ENCODE results near the gene TFDP1.

The TFDP1 gene

DNA sequence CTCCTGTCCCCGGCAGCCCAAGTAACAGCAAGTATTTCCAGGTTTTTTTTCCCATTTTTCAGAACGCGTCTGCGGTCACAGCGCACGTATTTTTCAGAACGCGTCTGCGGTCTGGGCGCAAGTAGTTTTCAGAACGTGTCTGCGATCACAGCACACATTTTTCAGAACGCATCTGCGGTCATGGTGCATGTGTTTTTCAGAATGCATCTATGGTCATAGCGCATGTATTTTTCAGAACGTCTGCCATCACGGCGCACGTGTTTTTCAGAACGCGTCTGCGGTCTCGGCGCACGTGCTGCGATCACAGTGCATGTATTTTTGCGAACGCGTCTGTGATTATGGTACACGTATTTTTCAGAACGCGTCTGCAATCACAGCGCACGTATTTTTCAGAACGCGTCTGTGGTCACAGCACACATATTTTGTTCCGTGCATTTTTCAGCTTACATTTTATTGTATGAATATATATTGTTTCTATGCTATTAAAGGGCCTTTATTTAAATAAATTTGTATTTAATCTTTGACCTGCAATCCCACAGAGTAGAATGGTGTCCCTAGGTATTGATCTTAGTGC is 53.7 kb downstream of the TFDP1 start:
- Histone ChIP-seq H3K36me3 (ENCODE audit: insufficient read depth, low read length) (peaks cover 91% of the 10 kb centered on the region), H3K9me3 (ENCODE audit: low read depth, low read length) (no peaks in the 10 kb centered on the region), H3K4me3 (no peak overlapping the region), H3K9ac (ENCODE audit: insufficient read length) (no peak overlapping the region), H3K27ac (no peak overlapping the region)
- no peak for DNase-seq (ENCODE audit: low read depth, low spot score)
- TF ChIP-seq POLR2AphosphoS5 (IDR thresholded peaks at IDR 0.05; ENCODE audit: borderline replicate concordance, low read depth, low read length) (no peak), FOXP2 (optimal IDR thresholded peaks at IDR 0.05; ENCODE audit: control extremely low read depth, extremely low read length, insufficient read depth) (no peak), EZH2 (IDR thresholded peaks at IDR 0.05) (no peak)

DNA sequence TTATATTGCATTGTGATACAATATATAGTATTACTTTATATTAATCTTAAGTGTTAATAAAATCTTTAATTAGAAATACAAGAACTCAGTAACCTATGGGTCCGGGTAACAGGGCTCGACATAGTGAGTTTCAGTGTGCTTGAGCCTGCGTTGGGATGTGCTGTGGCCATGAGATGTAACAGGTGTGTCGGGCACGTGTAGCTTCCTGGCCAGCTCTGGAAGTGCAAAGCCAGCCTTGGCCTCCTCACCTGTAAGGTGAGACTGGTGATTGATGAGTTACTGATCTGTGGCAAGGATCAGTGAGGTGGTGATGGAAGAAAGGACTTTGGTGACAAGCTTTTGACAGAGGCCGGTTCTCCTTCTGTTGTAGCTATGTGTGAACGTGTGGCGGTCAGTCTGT is 54.3 kb downstream of the TFDP1 start:
- TF ChIP-seq EZH2 (IDR thresholded peaks at IDR 0.05) (no peak), POLR2AphosphoS5 (IDR thresholded peaks at IDR 0.05; ENCODE audit: borderline replicate concordance, low read depth, low read length) (no peak), FOXP2 (optimal IDR thresholded peaks at IDR 0.05; ENCODE audit: control extremely low read depth, extremely low read length, insufficient read depth) (no peak)
- no peak overlapping the region for H3K9ac ChIP-seq (ENCODE audit: insufficient read length)
- no peak overlapping the region for H3K4me3 ChIP-seq
- no peak for DNase-seq (ENCODE audit: low read depth, low spot score)
- H3K27ac ChIP-seq: no peak overlapping the region
- H3K36me3 ChIP-seq (ENCODE audit: insufficient read depth, low read length): peaks cover 88% of the 10 kb centered on the region
- no peaks in the 10 kb centered on the region for H3K9me3 ChIP-seq (ENCODE audit: low read depth, low read length)

- H3K4me3 ChIP-seq: no peak overlapping the region
- TF ChIP-seq EZH2 (IDR thresholded peaks at IDR 0.05): no peak
- no peaks in the 10 kb centered on the region for H3K9me3 ChIP-seq (ENCODE audit: low read depth, low read length)
- DNase-seq (ENCODE audit: low read depth, low spot score): no peak
- H3K9ac ChIP-seq (ENCODE audit: insufficient read length): no peak overlapping the region
- peaks cover 79% of the 10 kb centered on the region for H3K36me3 ChIP-seq (ENCODE audit: insufficient read depth, low read length)
- H3K27ac ChIP-seq: no peak overlapping the region
Observed at GRCh38 chr13:113639616-113640262, 55.2 kb downstream of the TFDP1 start.

DNA sequence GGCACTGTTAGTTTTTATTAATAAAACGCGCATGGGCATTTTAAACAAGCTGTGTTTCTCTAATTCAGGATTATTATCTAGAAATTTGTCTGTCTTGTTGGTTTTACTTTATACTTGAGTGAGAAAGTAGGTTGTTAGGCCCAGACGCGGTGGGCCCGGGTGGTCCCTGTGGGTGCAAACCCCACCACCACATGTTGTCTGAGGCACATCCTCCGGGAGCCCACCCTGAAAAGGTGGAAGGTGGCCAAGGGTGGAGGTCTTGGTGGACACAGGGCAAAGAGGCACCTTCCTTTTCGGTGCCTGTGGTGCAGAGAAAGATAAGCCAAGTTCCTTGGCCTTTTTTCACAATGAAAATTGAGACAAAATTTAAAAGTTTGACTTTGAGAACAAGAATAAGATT is 56.9 kb downstream of the TFDP1 start:
- no peaks in the 10 kb centered on the region for H3K9me3 ChIP-seq (ENCODE audit: low read depth, low read length)
- no peak overlapping the region for H3K4me3 ChIP-seq
- no peak overlapping the region for H3K9ac ChIP-seq (ENCODE audit: insufficient read length)
- peaks cover 62% of the 10 kb centered on the region for H3K36me3 ChIP-seq (ENCODE audit: insufficient read depth, low read length)
- H3K27ac ChIP-seq: no peak overlapping the region
- TF ChIP-seq POLR2AphosphoS5 (IDR thresholded peaks at IDR 0.05; ENCODE audit: borderline replicate concordance, low read depth, low read length) (no peak), EZH2 (IDR thresholded peaks at IDR 0.05) (no peak), FOXP2 (optimal IDR thresholded peaks at IDR 0.05; ENCODE audit: control extremely low read depth, extremely low read length, insufficient read depth) (no peak)
- no peak for DNase-seq (ENCODE audit: low read depth, low spot score)

- no peak overlapping the region for H3K4me3 ChIP-seq
- H3K27ac ChIP-seq: no peak overlapping the region
- H3K9me3 ChIP-seq (ENCODE audit: low read depth, low read length): no peaks in the 10 kb centered on the region
- no peak for TF ChIP-seq FOXP2 (optimal IDR thresholded peaks at IDR 0.05; ENCODE audit: control extremely low read depth, extremely low read length, insufficient read depth)
- TF ChIP-seq EZH2 (IDR thresholded peaks at IDR 0.05): no peak
- 0 out of 2 replicates have a peak, but pooled peaks have one; percentile 10 for TF ChIP-seq POLR2AphosphoS5 (IDR thresholded peaks at IDR 0.05; ENCODE audit: borderline replicate concordance, low read depth, low read length)
- H3K9ac ChIP-seq (ENCODE audit: insufficient read length): no peak overlapping the region
- DNase-seq (ENCODE audit: low read depth, low spot score): no peak
- H3K36me3 ChIP-seq (ENCODE audit: insufficient read depth, low read length): peaks cover 51% of the 10 kb centered on the region
Observed at GRCh38 chr13:113642563-113642962, 58.0 kb downstream of the TFDP1 start.

DNA sequence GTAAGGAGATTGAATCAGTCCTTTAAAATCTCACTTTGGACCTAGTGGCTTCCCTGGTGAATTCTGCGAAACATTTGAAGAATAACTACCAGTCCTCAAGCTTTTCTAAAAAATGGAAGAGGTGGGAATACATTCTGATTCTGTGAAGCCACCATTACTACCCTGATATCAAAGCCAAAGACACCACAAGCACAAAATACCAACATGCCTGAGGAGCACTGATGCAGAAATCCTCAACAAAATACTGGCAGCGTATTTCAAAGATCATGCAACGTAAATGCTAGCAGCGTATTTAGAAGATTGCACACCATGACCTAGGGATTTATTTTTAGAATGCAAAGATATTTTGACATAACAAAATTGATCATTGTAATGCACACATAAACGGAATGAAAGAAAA is 59.0 kb downstream of the TFDP1 start:
- TF ChIP-seq EZH2 (IDR thresholded peaks at IDR 0.05): no peak
- no peak for TF ChIP-seq FOXP2 (optimal IDR thresholded peaks at IDR 0.05; ENCODE audit: control extremely low read depth, extremely low read length, insufficient read depth)
- TF ChIP-seq POLR2AphosphoS5 (IDR thresholded peaks at IDR 0.05; ENCODE audit: borderline replicate concordance, low read depth, low read length): no peak
- Histone ChIP-seq H3K9me3 (ENCODE audit: low read depth, low read length) (no peaks in the 10 kb centered on the region), H3K9ac (ENCODE audit: insufficient read length) (no peak overlapping the region), H3K4me3 (no peak overlapping the region), H3K27ac (no peak overlapping the region), H3K36me3 (ENCODE audit: insufficient read depth, low read length) (peaks cover 42% of the 10 kb centered on the region)
- no peak for DNase-seq (ENCODE audit: low read depth, low spot score)

- TF ChIP-seq EZH2 (IDR thresholded peaks at IDR 0.05): no peak
- no peak for TF ChIP-seq FOXP2 (optimal IDR thresholded peaks at IDR 0.05; ENCODE audit: control extremely low read depth, extremely low read length, insufficient read depth)
- no peak for TF ChIP-seq POLR2AphosphoS5 (IDR thresholded peaks at IDR 0.05; ENCODE audit: borderline replicate concordance, low read depth, low read length)
- Histone ChIP-seq H3K9ac (ENCODE audit: insufficient read length) (no peak overlapping the region), H3K9me3 (ENCODE audit: low read depth, low read length) (no peaks in the 10 kb centered on the region), H3K36me3 (ENCODE audit: insufficient read depth, low read length) (peaks cover 31% of the 10 kb centered on the region), H3K4me3 (no peak overlapping the region), H3K27ac (no peak overlapping the region)
- DNase-seq (ENCODE audit: low read depth, low spot score): no peak
Observed at GRCh38 chr13:113644800-113645199, 60.2 kb downstream of the TFDP1 start.

GRCh38 chr13:113645329-113645728 is 60.8 kb downstream of the TFDP1 start:
- no peak for TF ChIP-seq POLR2AphosphoS5 (IDR thresholded peaks at IDR 0.05; ENCODE audit: borderline replicate concordance, low read depth, low read length)
- no peak for TF ChIP-seq EZH2 (IDR thresholded peaks at IDR 0.05)
- no peak for TF ChIP-seq FOXP2 (optimal IDR thresholded peaks at IDR 0.05; ENCODE audit: control extremely low read depth, extremely low read length, insufficient read depth)
- Histone ChIP-seq H3K27ac (peak overlapping the region; percentile 61), H3K36me3 (ENCODE audit: insufficient read depth, low read length) (peaks cover 26% of the 10 kb centered on the region), H3K9ac (ENCODE audit: insufficient read length) (no peak overlapping the region), H3K9me3 (ENCODE audit: low read depth, low read length) (no peaks in the 10 kb centered on the region), H3K4me3 (no peak overlapping the region)
- no peak for DNase-seq (ENCODE audit: low read depth, low spot score)

DNA sequence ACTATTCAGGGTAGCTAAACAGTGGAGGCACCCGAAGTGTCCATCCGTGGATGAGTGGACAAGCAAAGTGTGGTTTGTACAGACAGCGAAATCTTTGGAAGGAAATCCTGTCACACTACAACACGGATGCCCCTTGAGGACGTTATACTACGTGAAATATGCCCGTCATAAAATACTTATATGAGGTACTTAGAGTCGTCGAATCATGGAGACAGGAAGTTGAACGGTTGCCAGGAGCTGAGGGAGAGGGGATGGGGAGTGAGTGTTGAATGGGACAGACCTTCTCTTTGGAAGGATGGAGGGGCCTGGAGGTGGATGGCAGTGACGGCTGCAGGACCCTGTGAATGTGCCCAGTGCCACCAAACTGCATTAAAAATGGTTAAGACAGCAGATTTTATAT is 61.8 kb downstream of the TFDP1 start:
- H3K9ac ChIP-seq (ENCODE audit: insufficient read length): no peak overlapping the region
- no peaks in the 10 kb centered on the region for H3K9me3 ChIP-seq (ENCODE audit: low read depth, low read length)
- H3K4me3 ChIP-seq: peak overlapping the region; percentile 47
- H3K36me3 ChIP-seq (ENCODE audit: insufficient read depth, low read length): peaks cover 18% of the 10 kb centered on the region
- TF ChIP-seq FOXP2 (optimal IDR thresholded peaks at IDR 0.05; ENCODE audit: control extremely low read depth, extremely low read length, insufficient read depth): no peak
- TF ChIP-seq EZH2 (IDR thresholded peaks at IDR 0.05): no peak
- no peak for TF ChIP-seq POLR2AphosphoS5 (IDR thresholded peaks at IDR 0.05; ENCODE audit: borderline replicate concordance, low read depth, low read length)
- no peak for DNase-seq (ENCODE audit: low read depth, low spot score)
- H3K27ac ChIP-seq: peak overlapping the region; percentile 70
